ENCODE data around the gene ZNF644. TPM values are rescaled to one million over a fixed set of nuclear protein-coding genes. Genes with fewer than 3 reads are reported as not detected.

The ZNF644 gene
- polyA plus RNA-seq, 1 of the 3 experiments (the other 2 are of a cell fraction): 5.6 TPM

DNA sequence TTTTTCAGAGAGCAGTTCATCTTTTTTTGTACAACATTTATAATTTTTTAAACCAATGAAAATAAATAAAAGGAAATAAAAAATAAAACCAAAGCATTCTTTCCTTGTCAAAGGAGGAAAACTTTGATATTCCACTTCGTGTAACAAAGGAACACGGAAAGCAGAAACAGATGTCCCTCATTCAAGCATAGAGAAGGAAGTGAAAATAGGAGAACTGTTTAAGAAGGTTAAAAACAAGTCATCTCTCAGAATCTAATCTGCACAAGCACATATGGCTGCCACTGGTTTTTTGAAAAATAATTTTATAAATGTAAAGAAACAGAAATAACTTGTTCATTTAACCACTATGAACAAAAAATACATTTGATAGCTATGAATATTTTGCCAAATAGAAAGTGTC, 35.9 kb upstream of the ZNF644 start:
- ChIA-PET CTCF (interaction anchor here (1.0 kb wide), 1 partner anchor 44 kb away, joined by 3 read pairs; no protein-coding TSS in a partner anchor), POLR2A (no interaction called here)

DNA sequence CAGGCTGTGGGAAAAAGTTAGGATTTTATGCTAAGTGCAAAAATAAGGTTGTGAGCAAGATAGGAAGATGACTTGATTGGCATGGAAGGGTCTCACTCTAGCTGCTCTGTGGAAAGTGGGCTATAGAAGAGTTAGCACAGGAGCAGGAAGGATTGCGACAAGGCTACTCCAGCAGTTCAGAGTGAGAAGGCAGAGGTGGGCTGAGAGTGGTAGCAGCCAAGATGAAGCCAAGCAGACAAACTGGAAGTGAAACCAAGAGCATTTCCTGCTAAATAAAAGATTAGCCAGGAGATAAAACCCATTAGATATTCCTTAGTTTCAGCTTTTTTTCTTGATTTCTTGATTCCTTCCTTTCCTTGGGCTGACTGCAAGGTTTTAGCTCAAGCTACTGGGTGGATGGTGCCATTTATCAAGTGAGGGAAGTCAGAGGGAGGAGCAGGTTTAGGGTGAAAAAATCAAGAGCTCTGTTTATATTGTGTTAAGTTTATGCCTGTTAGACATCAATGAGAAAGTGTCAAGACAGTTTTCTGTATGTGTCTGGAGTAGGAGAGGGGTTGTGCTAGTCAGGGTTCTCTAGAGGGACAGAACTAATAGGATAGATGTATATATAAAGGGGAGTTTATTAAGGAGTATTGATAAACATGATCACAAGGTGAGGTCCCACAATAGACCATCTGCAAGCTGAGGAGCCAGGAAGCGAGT, 33.1 kb upstream of the ZNF644 start:
- POLR2A ChIA-PET: no interaction called here
- H3K27ac ChIP-seq (ENCODE audit: low read depth in 2 of 2, low read length in 1 of 2): no peak overlapping the region
- no peak overlapping the region for H3K4me2 ChIP-seq
- peaks cover 6% of the 10 kb centered on the region for H3K27me3 ChIP-seq (ENCODE audit: insufficient read depth)
- no peak overlapping the region for H3K4me3 ChIP-seq (ENCODE audit: low read depth in 2 of 2, low read length in 1 of 2)
- no peaks in the 10 kb centered on the region for H3K9me2 ChIP-seq
- CTCF ChIA-PET: no interaction called here
- no peaks in the 10 kb centered on the region for H3K4me1 ChIP-seq (ENCODE audit: control insufficient read depth in 1 of 2, insufficient read depth in 2 of 2, low read depth in 1 of 2, low read length in 1 of 2)
- no peaks in the 10 kb centered on the region for H3K36me3 ChIP-seq (replicated peaks in 1 of 2; ENCODE audit: control insufficient read depth in 1 of 2, insufficient read depth in 2 of 2, low read length in 1 of 2)
- H3F3A ChIP-seq (replicated peaks; ENCODE audit: insufficient read depth): no peaks in the 10 kb centered on the region
- no peak overlapping the region for H3K9ac ChIP-seq
- no peak for DNase-seq
- no peak overlapping the region for H2AFZ ChIP-seq (ENCODE audit: low read depth)
- WGBS (ENCODE audit: low lambda C conversion rate): 19% methylated on average over 2 of the region's 2 CpGs
- H3K79me2 ChIP-seq (ENCODE audit: insufficient read depth): no peaks in the 10 kb centered on the region
- H4K20me1 ChIP-seq (ENCODE audit: insufficient read depth): no peaks in the 10 kb centered on the region
- H3K9me3 ChIP-seq: no peaks in the 10 kb centered on the region
- TF ChIP-seq, protein P1, sequence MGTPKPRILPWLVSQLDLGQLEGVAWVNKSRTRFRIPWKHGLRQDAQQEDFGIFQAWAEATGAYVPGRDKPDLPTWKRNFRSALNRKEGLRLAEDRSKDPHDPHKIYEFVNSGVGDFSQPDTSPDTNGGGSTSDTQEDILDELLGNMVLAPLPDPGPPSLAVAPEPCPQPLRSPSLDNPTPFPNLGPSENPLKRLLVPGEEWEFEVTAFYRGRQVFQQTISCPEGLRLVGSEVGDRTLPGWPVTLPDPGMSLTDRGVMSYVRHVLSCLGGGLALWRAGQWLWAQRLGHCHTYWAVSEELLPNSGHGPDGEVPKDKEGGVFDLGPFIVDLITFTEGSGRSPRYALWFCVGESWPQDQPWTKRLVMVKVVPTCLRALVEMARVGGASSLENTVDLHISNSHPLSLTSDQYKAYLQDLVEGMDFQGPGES (IDR thresholded peaks at IDR 0.05; ENCODE audit: low read depth, low read length): no peak
- TF ChIP-seq, protein P2, sequence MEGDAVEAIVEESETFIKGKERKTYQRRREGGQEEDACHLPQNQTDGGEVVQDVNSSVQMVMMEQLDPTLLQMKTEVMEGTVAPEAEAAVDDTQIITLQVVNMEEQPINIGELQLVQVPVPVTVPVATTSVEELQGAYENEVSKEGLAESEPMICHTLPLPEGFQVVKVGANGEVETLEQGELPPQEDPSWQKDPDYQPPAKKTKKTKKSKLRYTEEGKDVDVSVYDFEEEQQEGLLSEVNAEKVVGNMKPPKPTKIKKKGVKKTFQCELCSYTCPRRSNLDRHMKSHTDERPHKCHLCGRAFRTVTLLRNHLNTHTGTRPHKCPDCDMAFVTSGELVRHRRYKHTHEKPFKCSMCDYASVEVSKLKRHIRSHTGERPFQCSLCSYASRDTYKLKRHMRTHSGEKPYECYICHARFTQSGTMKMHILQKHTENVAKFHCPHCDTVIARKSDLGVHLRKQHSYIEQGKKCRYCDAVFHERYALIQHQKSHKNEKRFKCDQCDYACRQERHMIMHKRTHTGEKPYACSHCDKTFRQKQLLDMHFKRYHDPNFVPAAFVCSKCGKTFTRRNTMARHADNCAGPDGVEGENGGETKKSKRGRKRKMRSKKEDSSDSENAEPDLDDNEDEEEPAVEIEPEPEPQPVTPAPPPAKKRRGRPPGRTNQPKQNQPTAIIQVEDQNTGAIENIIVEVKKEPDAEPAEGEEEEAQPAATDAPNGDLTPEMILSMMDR (IDR thresholded peaks at IDR 0.05): no peak
- TF ChIP-seq TEAD4 (IDR thresholded peaks at IDR 0.05; ENCODE audit: borderline replicate concordance, insufficient read depth) (no peak), MEF2A (IDR thresholded peaks at IDR 0.05; ENCODE audit: borderline replicate concordance, low read depth) (no peak), FOSL2 (IDR thresholded peaks at IDR 0.05; ENCODE audit: borderline replicate concordance, low read depth) (no peak), GABPA (IDR thresholded peaks at IDR 0.05; ENCODE audit: low read depth) (no peak)
- TF ChIP-seq, protein P3, sequence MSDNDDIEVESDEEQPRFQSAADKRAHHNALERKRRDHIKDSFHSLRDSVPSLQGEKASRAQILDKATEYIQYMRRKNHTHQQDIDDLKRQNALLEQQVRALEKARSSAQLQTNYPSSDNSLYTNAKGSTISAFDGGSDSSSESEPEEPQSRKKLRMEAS (IDR thresholded peaks at IDR 0.05; ENCODE audit: low read depth): no peak
- TF ChIP-seq, protein P4, sequence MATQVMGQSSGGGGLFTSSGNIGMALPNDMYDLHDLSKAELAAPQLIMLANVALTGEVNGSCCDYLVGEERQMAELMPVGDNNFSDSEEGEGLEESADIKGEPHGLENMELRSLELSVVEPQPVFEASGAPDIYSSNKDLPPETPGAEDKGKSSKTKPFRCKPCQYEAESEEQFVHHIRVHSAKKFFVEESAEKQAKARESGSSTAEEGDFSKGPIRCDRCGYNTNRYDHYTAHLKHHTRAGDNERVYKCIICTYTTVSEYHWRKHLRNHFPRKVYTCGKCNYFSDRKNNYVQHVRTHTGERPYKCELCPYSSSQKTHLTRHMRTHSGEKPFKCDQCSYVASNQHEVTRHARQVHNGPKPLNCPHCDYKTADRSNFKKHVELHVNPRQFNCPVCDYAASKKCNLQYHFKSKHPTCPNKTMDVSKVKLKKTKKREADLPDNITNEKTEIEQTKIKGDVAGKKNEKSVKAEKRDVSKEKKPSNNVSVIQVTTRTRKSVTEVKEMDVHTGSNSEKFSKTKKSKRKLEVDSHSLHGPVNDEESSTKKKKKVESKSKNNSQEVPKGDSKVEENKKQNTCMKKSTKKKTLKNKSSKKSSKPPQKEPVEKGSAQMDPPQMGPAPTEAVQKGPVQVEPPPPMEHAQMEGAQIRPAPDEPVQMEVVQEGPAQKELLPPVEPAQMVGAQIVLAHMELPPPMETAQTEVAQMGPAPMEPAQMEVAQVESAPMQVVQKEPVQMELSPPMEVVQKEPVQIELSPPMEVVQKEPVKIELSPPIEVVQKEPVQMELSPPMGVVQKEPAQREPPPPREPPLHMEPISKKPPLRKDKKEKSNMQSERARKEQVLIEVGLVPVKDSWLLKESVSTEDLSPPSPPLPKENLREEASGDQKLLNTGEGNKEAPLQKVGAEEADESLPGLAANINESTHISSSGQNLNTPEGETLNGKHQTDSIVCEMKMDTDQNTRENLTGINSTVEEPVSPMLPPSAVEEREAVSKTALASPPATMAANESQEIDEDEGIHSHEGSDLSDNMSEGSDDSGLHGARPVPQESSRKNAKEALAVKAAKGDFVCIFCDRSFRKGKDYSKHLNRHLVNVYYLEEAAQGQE (IDR thresholded peaks at IDR 0.05; ENCODE audit: low read depth, low read length): no peak

More for the DNA sequence above, 35.9 kb upstream of the ZNF644 start:
- TF ChIP-seq TEAD4 (IDR thresholded peaks at IDR 0.05; ENCODE audit: borderline replicate concordance, insufficient read depth): no peak
- no peak for TF ChIP-seq FOXJ3 (CRISPR knock-in tag; IDR thresholded peaks at IDR 0.05)
- no peak for TF ChIP-seq SMC3 (IDR thresholded peaks at IDR 0.05; ENCODE audit: low read depth, low read length)
- no peak for TF ChIP-seq TCF12 (IDR thresholded peaks at IDR 0.05)
- TF ChIP-seq, protein P5, sequence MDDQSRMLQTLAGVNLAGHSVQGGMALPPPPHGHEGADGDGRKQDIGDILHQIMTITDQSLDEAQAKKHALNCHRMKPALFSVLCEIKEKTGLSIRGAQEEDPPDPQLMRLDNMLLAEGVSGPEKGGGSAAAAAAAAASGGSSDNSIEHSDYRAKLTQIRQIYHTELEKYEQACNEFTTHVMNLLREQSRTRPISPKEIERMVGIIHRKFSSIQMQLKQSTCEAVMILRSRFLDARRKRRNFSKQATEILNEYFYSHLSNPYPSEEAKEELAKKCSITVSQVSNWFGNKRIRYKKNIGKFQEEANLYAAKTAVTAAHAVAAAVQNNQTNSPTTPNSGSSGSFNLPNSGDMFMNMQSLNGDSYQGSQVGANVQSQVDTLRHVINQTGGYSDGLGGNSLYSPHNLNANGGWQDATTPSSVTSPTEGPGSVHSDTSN (IDR thresholded peaks at IDR 0.05): no peak
- no peak for TF ChIP-seq RAD21 (IDR thresholded peaks at IDR 0.05; ENCODE audit: low read length)
- no peak for TF ChIP-seq CHD2 (IDR thresholded peaks at IDR 0.05; ENCODE audit: low read length, partially characterized antibody)
- TF ChIP-seq YY1 (IDR thresholded peaks at IDR 0.05; ENCODE audit: low read depth): no peak
- no peak for TF ChIP-seq GABPA (IDR thresholded peaks at IDR 0.05; ENCODE audit: low read depth)
- TF ChIP-seq, protein P1 (IDR thresholded peaks at IDR 0.05; ENCODE audit: low read depth, low read length): no peak
- no peak for TF ChIP-seq FOSL2 (IDR thresholded peaks at IDR 0.05; ENCODE audit: borderline replicate concordance, low read depth)
- TF ChIP-seq, protein P3 (IDR thresholded peaks at IDR 0.05; ENCODE audit: low read depth): no peak
- TF ChIP-seq JUND (IDR thresholded peaks at IDR 0.05): no peak
- TF ChIP-seq MEF2A (IDR thresholded peaks at IDR 0.05; ENCODE audit: borderline replicate concordance, low read depth): no peak
- no peak for TF ChIP-seq NRF1 (IDR thresholded peaks at IDR 0.05; ENCODE audit: low read depth, low read length)
- TF ChIP-seq RCOR1 (IDR thresholded peaks at IDR 0.05; ENCODE audit: low read length): no peak
- H3K9me2 ChIP-seq: no peaks in the 10 kb centered on the region
- no peak overlapping the region for H3K4me2 ChIP-seq
- no peaks in the 10 kb centered on the region for H4K20me1 ChIP-seq (ENCODE audit: insufficient read depth)
- no peak overlapping the region for H3K4me3 ChIP-seq (ENCODE audit: low read depth in 2 of 2, low read length in 1 of 2)
- H3K36me3 ChIP-seq (replicated peaks in 1 of 2; ENCODE audit: control insufficient read depth in 1 of 2, insufficient read depth in 2 of 2, low read length in 1 of 2): no peaks in the 10 kb centered on the region
- H3K27me3 ChIP-seq (ENCODE audit: insufficient read depth): no peaks in the 10 kb centered on the region; the same call in 1 of the 2 replicates
- H3K79me2 ChIP-seq (ENCODE audit: insufficient read depth): no peaks in the 10 kb centered on the region
- no peaks in the 10 kb centered on the region for H3K9me3 ChIP-seq
- no peaks in the 10 kb centered on the region for H3F3A ChIP-seq (replicated peaks; ENCODE audit: insufficient read depth)
- no peak overlapping the region for H3K9ac ChIP-seq
- H2AFZ ChIP-seq (ENCODE audit: low read depth): no peak overlapping the region
- H3K4me1 ChIP-seq (ENCODE audit: control insufficient read depth in 1 of 2, insufficient read depth in 2 of 2, low read depth in 1 of 2, low read length in 1 of 2): no peaks in the 10 kb centered on the region
- no peak for DNase-seq
- WGBS (ENCODE audit: low lambda C conversion rate): 12% methylated on average over 2 of the region's 2 CpGs
- H3K27ac ChIP-seq (ENCODE audit: low read depth in 2 of 2, low read length in 1 of 2): no peak overlapping the region
